PC-3 (cell line): ENCODE results near the gene UTP3. TPM values are rescaled to one million over a fixed set of nuclear protein-coding genes. Genes with fewer than 3 reads are reported as not detected.
"Not testable (repeated sequence)": the region's sequence is repeated elsewhere in the genome, so short reads cannot be mapped to it uniquely, and the experiment has no call there.

Experiments used
- ATAC-seq: fragments of 200-7000 bp; cut with Tn5 transposase; 2 replicates; pipeline ENCODE4 v1.9.1; 2020; ENCODE audit warnings: mild to moderate bottlenecking, moderate library complexity
- Bru-seq: library from RNA; stranded (reverse); fragments of 400-500 nt; gene quantifications from one replicate; lab custom pipeline; 2021; lab: Mats Ljungman, UMichigan
- BruChase-seq, 2 experiments: library from RNA; stranded (reverse); fragments of 400-500 nt; gene quantifications; one replicate each; lab custom pipeline; 2021; lab: Mats Ljungman, UMichigan
- BruUV-seq: library from RNA; stranded (reverse); fragments of 400-500 nt; replicated peaks from 2 replicates; lab custom pipeline; 2021; lab: Mats Ljungman, UMichigan
- CTCF ChIA-PET: fragments of 300-600 bp; sonication (Branson Sonifier 250); formaldehyde crosslinking; loops from one replicate; lab custom pipeline; 2022; ENCODE audit warnings: antibody characterized with exemption; lab: Charles Lee
- POLR2A ChIA-PET: fragments of 300-600 bp; sonication (Branson Sonifier 250); formaldehyde crosslinking; loops from one replicate; lab custom pipeline; 2022; ENCODE audit warnings: antibody characterized with exemption; ENCODE audit not compliant: unreplicated experiment; lab: Charles Lee
- DNase-seq: peaks from one replicate; pipeline ENCODE4 v3.0.0-alpha.2; 2015
- H2AFZ ChIP-seq: fragments of 300-600 bp; sonication (generic); 2 replicates; pipeline ENCODE4 v1.6.0; 2016; ENCODE audit warnings: antibody characterized with exemption, low read length
- H3F3A ChIP-seq: fragments of 300-600 bp; sonication (generic); one replicate; pipeline ENCODE4 v1.6.0; 2017; ENCODE audit warnings: antibody characterized with exemption, low read length, control low read depth, mild to moderate bottlenecking; ENCODE audit not compliant: unreplicated experiment
- H3K27ac ChIP-seq: fragments of 300-600 bp; sonication (generic); 2 replicates; pipeline ENCODE4 v1.5.1; 2016; ENCODE audit warnings: mild to moderate bottlenecking, low read length
- H3K27me3 ChIP-seq: fragments of 300-600 bp; sonication (generic); 2 replicates; pipeline ENCODE4 v1.6.1; 2016; ENCODE audit warnings: low read length, mixed read lengths
- H3K36me3 ChIP-seq: fragments of 300-600 bp; sonication (generic); 2 replicates; pipeline ENCODE4 v1.6.1; 2016; ENCODE audit warnings: low read depth, mixed run types, low read length, mixed read lengths
- H3K4me1 ChIP-seq: fragments of 300-600 bp; sonication (generic); 2 replicates; pipeline ENCODE4 v1.5.1; 2016; ENCODE audit warnings: low read length; ENCODE audit not compliant: insufficient read depth
- H3K4me2 ChIP-seq: fragments of 300-600 bp; sonication (generic); 2 replicates; pipeline ENCODE4 v1.6.0; 2016; ENCODE audit warnings: low read length
- H3K4me3 ChIP-seq: fragments of 300-600 bp; sonication (generic); 2 replicates; pipeline ENCODE4 v1.5.1; 2016; ENCODE audit warnings: mild to moderate bottlenecking, low read length, mixed read lengths
- H3K79me2 ChIP-seq: fragments of 300-600 bp; sonication (generic); 2 replicates; pipeline ENCODE4 v1.6.1; 2017; ENCODE audit warnings: low read length, mixed read lengths
- H3K9ac ChIP-seq: fragments of 300-600 bp; sonication (generic); 2 replicates; pipeline ENCODE4 v1.6.0; 2016; ENCODE audit warnings: mild to moderate bottlenecking, low read length
- H3K9me2 ChIP-seq: fragments of 300-600 bp; sonication (generic); replicated peaks from 2 replicates; pipeline ENCODE4 v1.6.1; 2016; ENCODE audit warnings: mixed run types, low read length, mixed read lengths
- H3K9me3 ChIP-seq: fragments of 300-600 bp; sonication (generic); 2 replicates; pipeline ENCODE4 v1.6.1; 2016; ENCODE audit warnings: low read length, mixed read lengths
- H4K20me1 ChIP-seq: fragments of 300-600 bp; sonication (generic); 2 replicates; pipeline ENCODE4 v1.6.1; 2016; ENCODE audit warnings: low read length, mixed read lengths
- EZH2 ChIP-seq: fragments of 300-600 bp; sonication (generic); IDR thresholded peaks from one replicate; pipeline ENCODE4 v1.6.1; 2017; ENCODE audit warnings: antibody characterized with exemption, mild to moderate bottlenecking, low read length; ENCODE audit not compliant: unreplicated experiment
- EZH2phosphoT487 ChIP-seq: fragments of 300-600 bp; sonication (generic); IDR thresholded peaks from 2 replicates; pipeline ENCODE4 v1.6.1; 2018; ENCODE audit warnings: mild to moderate bottlenecking, antibody characterized with exemption, low read length, borderline replicate concordance
- intact Hi-C: fragments of 100-400 bp; cut with micrococcal nuclease; formaldehyde crosslinking; loops from 2 replicates; pipeline ENCODE4 v1.9.0; 2023
- long read RNA-seq: library from polyadenylated mRNA; unstranded; transcript quantifications from one replicate; pipeline ENCODE4 v2.0.0, GENCODE V29; 2021; ENCODE audit not compliant: unreplicated experiment
- total RNA-seq: library from RNA; depleted of rRNA; stranded (reverse); fragments of >200 nt; gene quantifications from 2 replicates; pipeline ENCODE4 v1.2.3, GENCODE V29; 2014; rRNA removed
- TF ChIP-seq, protein P1 (sequence below): fragments of 300-600 bp; sonication (generic); conservative IDR thresholded peaks from 2 replicates; pipeline ENCODE4 v1.5.1; 2017; ENCODE audit warnings: antibody characterized with exemption, low read depth, mild to moderate bottlenecking, low read length

Gene UTP3, protein sequence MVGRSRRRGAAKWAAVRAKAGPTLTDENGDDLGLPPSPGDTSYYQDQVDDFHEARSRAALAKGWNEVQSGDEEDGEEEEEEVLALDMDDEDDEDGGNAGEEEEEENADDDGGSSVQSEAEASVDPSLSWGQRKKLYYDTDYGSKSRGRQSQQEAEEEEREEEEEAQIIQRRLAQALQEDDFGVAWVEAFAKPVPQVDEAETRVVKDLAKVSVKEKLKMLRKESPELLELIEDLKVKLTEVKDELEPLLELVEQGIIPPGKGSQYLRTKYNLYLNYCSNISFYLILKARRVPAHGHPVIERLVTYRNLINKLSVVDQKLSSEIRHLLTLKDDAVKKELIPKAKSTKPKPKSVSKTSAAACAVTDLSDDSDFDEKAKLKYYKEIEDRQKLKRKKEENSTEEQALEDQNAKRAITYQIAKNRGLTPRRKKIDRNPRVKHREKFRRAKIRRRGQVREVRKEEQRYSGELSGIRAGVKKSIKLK
- total RNA-seq (27.8 and 38.5 TPM in 2 replicates), Bru-seq, nascent RNA (percentile 99 among the genes with signal in this experiment), BruChase-seq, experiment 1, labeled RNA remaining after a 6-hour chase (percentile 99 among the genes with signal in this experiment), BruChase-seq, experiment 2, labeled RNA remaining after a 2-hour chase (percentile 100 among the genes with signal in this experiment)
- long read RNA-seq, transcript UTP3-201 (1 exons, 2,073 nt) = major isoform, 24 of 24 reads
- long read RNA-seq, partial matches to known transcripts = 0 of 24 reads
- long read RNA-seq, other reads (novel, unspliced or antisense) = 0 of 24 reads

DNA sequence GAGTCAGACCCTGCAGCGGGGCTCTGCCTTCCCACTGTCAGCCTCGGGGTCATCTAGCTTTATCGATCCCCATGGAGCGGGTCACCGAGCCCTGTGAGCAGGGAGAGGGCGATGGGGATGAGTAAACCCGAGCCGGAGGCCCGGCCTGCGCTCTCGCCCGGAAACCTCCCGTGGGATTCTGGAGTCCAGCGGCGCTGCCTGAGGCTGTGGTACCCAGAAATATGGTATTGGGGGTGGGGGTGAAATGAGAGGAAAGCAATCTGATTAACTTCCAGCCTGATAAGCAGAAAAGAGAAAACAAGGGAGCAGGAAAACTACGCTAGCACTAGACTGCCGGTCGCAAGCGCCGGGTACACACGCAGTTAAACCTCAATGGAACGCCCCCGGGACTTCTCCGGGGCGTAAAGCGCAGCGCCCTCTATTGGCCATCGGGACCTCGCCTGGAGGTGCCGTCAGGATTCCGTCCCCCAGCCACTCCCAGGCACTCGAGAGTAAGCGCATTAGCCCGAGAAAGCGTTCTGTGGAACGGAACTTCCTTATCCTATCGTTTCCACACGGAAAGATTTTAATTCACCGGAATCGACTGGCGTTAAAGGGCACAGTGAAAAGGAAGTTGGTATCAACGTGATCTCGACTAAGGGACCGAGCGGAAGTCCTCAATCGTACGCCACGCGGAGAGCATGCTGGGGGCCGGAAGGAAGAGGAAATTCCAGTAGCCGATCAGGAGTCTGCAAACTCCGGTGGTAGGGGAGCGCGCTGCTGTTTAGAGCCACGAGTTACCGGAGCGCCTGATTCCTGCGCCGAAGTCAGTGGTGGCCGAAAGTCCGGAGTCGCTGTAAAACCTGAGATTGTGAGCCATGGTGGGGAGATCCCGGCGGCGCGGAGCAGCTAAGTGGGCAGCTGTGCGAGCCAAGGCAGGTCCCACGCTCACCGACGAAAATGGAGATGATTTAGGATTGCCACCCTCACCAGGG is at the start of gene UTP3:
Gene UTP3 (plus strand): TSS at position 712 of the 974 bp plus-strand sequence. CDS start 146 bp downstream, at position 858.
- BruUV-seq = TSS peak; percentile 99
- CTCF ChIA-PET = interaction anchor here (0.6 kb wide), 2 partner anchors 34 to 322 kb away, joined by 3 to 6 read pairs; no protein-coding TSS in a partner anchor

DNA sequence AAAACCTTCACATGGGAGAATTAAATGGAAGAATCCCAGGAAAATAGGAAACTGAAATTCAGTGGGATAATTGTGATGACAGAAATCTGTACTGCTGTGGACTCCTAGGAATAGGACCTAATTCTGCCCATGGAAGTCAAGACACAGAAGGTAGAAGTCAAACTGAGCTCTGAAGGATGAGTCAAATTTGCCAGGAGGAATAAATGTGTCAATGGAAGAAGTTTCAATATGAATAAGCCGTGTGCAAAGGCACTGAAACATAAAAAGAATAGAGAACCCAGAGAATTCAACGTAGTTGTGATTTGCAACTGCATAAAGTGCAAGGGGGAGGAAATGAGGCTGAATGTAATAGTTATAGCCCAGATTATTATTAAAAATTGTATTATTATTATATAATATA is 48.1 kb upstream of the UTP3 start:
- BruUV-seq = no TSS peak
- CTCF ChIA-PET = no interaction called here
- POLR2A ChIA-PET = no interaction called here

More for the DNA sequence above, at the start of gene UTP3:
- Histone ChIP-seq H3K9me3 (no peaks in the 10 kb centered on the region), H3K79me2 (peaks cover 47% of the 10 kb centered on the region), H3K27ac (peak within 1 kb of the TSS; percentile 68), H4K20me1 (peaks cover 16% of the 10 kb centered on the region), H3K36me3 (peaks cover 10% of the 10 kb centered on the region), H2AFZ (peak within 1 kb of the TSS; percentile 99), H3F3A (no peaks in the 10 kb centered on the region), H3K4me3 (peak within 1 kb of the TSS; percentile 89), H3K4me1 (peaks cover 21% of the 10 kb centered on the region), H3K4me2 (peak within 1 kb of the TSS; percentile 93), H3K9ac (peak within 1 kb of the TSS; percentile 94), H3K9me2 (no peaks in the 10 kb centered on the region), H3K27me3 (no peaks in the 10 kb centered on the region)
- POLR2A ChIA-PET = interaction anchor here (0.8 kb wide), 1 partner anchor 322 kb away, joined by 4 read pairs; no protein-coding TSS in a partner anchor
- peak; percentile 100 for DNase-seq
- peak; percentile 95 for ATAC-seq
- intact Hi-C loops = loop anchor here (1.0 to 5.0 kb wide), 5 partner anchors 16 to 304 kb away; partner anchors contain the start of genes DCK and GRSF1
- no peak for TF ChIP-seq EZH2phosphoT487
- no peak for TF ChIP-seq EZH2
- TF ChIP-seq, protein P1, sequence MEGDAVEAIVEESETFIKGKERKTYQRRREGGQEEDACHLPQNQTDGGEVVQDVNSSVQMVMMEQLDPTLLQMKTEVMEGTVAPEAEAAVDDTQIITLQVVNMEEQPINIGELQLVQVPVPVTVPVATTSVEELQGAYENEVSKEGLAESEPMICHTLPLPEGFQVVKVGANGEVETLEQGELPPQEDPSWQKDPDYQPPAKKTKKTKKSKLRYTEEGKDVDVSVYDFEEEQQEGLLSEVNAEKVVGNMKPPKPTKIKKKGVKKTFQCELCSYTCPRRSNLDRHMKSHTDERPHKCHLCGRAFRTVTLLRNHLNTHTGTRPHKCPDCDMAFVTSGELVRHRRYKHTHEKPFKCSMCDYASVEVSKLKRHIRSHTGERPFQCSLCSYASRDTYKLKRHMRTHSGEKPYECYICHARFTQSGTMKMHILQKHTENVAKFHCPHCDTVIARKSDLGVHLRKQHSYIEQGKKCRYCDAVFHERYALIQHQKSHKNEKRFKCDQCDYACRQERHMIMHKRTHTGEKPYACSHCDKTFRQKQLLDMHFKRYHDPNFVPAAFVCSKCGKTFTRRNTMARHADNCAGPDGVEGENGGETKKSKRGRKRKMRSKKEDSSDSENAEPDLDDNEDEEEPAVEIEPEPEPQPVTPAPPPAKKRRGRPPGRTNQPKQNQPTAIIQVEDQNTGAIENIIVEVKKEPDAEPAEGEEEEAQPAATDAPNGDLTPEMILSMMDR = peak; percentile 99

DNA sequence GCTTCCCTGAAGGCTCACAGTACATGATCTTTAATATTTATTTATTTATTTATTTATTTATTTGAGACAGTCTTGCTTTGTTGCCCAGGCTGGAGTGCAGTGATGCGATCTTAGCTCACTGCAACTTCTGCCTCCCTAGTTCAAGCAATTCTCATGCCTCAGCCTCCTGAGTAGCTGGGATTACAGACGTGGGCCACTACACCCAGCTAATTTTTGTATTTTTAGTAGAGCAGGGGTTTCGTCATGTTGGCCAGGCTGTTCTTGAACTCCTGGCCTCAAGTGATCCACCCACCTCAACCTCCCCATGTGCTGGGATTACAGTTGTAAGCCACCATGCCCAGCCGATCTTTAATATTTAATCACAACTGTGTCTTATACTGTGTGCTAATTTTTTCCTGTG is 37.6 kb upstream of the UTP3 start:
- H3K79me2 ChIP-seq, H3K36me3 ChIP-seq, H3K9me2 ChIP-seq, ATAC-seq, H3K27me3 ChIP-seq, H3K27ac ChIP-seq, H4K20me1 ChIP-seq, H3K9ac ChIP-seq, H3K4me2 ChIP-seq, POLR2A ChIA-PET, H3K4me3 ChIP-seq, H3K4me1 ChIP-seq, DNase-seq, H3K9me3 ChIP-seq, H3F3A ChIP-seq, CTCF ChIA-PET, BruUV-seq, H2AFZ ChIP-seq: not testable (repeated sequence)
- intact Hi-C loops = loop anchor here (5.0 to 10.0 kb wide), 2 partner anchors 84 to 1062 kb away; no protein-coding TSS in a partner anchor

More for the DNA sequence above, 48.1 kb upstream of the UTP3 start:
- no peak overlapping the region for H3K4me2 ChIP-seq
- intact Hi-C loops = no loop called here
- no peaks in the 10 kb centered on the region for H3K9me3 ChIP-seq
- H3K27ac ChIP-seq = no peak overlapping the region
- no peak overlapping the region for H3K9ac ChIP-seq
- no peaks in the 10 kb centered on the region for H3K9me2 ChIP-seq
- no peak overlapping the region for H3K4me3 ChIP-seq
- DNase-seq (no peak), ATAC-seq (no peak)
- H3K36me3 ChIP-seq = no peaks in the 10 kb centered on the region
- no peak overlapping the region for H2AFZ ChIP-seq
- no peaks in the 10 kb centered on the region for H4K20me1 ChIP-seq
- no peaks in the 10 kb centered on the region for H3F3A ChIP-seq
- H3K27me3 ChIP-seq = no peaks in the 10 kb centered on the region
- H3K79me2 ChIP-seq = no peaks in the 10 kb centered on the region
- TF ChIP-seq EZH2phosphoT487 (no peak), EZH2 (no peak)
- TF ChIP-seq, protein P1 = no peak
- H3K4me1 ChIP-seq = 0 out of 2 replicates have a peak, but pooled peaks cover 4% of the 10 kb centered on the region
